NCI-H748 treated with DMSO at 0.1 percent for 48 hours (cell line): ENCODE data around the gene PSMD9.
"Not testable (repeated sequence)": the region's sequence is repeated elsewhere in the genome, so short reads cannot be mapped to it uniquely, and the experiment has no call there.

Source experiments
- DNase-seq: peaks from one replicate; lab custom pipeline; 2025; lab: John Stamatoyannopoulos, UW

PSMD9 gene

DNA sequence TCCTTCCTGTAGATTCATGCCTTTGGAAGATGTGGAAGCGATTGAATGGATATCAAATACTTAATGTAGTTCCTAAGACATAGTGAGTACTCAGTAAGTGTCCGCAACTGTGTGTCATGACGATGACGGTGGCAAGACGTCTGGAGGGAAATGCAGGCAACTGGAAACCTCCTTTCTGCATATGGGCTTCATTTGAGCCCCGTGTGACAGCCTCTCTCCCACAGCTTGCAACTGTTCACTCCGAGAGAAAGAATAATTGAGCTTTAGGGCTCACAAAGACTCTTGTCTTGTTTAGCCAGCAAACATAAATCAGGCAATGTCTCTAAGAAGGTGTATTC is 36.7 kb downstream of the PSMD9 start:
- no peak for DNase-seq

DNA sequence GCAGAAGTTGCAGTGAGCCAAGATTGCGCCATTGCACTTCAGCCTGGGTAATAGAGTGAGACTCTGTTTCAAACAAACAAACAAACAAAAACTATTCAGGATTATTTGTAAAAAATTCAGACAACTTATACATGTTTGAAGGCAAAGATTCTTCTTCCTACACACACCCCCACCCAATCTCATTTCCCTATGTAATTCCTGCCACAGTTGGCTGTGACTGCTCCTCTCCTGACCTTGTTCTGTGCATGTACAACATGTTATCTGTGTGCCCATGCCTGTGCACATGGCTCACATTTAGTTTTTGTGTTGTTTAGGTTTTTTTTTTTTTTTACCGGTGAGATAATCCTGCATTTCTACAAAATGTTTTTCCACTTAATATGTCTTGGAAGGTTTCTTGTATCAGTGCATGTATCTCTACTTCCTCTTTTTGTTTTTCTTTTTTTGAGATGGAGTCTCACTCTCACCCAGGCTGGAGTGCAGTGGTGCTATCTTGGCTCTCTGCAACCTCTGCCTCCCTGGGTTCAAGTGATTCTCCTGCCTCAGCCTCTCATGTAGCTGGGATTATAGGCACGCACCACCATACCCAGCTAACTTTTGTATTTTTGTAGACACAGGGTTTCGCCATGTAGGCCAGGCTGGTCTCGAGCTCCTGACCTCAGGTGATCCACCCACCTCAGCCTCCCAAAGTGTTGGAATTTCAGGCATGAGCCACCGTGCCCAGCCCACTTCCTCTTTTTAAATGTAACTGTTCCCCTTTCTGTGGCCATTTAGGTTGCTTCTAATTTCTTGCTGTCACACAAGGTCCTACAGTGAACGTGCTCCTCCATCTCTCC is 38.5 kb downstream of the PSMD9 start:
- no peak for DNase-seq

- DNase-seq = no peak
Observed at GRCh38 chr12:121927813-121928212, 39.2 kb downstream of the PSMD9 start.

DNA sequence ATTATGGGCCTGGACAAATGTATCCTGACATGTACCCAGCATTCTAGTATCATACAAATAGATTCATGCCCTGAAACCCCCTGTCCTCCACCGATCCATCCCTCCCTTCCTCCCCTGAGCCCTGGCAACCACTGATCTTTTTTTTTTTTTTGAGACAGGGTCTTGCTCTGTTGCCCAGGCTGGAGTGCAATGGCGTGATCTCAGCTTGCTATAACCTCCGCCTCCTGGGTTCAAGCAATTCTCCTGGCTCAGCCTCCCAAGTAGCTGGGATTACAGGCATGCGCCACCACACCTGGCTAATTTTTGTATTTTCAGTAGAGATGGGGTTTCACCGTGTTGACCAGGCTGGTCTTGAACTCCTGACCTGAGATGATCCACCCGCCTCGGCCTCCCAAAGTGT is 41.0 kb downstream of the PSMD9 start:
- DNase-seq = not testable (repeated sequence)

GRCh38 chr12:121930862-121931261 is 42.3 kb downstream of the PSMD9 start:
- no peak for DNase-seq

DNA sequence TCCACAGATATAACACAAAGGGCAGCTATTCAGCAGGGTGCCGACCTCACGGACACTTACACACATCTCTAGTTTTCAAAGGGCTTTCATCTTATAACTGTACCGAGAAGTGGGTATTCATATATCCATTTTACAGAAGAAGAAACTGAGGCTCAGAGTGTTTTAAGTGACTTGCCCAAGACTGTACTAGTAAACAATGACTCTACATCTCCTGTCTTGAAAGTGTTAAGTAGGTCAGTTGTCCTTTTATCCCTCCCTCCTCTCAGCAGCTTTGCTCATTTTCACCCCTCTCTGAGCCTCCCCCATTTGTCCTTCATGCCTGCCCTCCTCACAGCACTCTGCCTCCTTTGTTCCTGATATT is 43.6 kb downstream of the PSMD9 start:
- DNase-seq = no peak

DNA sequence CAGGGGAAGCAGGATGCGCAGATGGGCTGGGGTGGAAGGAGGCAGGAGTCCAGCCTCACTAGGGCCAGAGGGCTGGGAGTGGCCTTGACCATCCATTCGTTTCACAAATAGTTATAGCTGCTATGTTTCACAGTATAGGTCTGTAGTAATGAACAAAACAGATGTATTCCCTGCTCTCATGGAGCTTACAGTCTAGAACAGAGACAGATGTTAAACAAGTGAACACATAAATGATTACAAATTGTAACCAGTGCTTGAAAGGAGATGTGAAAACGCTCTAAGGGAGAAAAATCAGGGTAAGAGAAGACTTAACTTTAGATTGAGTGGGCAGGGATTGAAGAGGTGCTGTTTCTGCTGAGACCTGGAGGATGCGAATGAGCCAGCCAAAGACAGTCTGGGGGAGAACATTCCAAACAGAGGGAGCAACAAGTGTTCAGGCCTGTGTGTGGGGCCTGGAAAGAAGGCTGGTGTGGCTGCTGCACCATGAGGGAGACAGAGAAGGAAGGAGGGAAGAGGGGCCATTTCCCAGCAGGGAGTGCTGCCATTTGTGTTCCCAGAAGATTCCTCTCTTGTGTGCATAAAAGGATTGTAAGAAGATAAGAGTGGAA is 44.4 kb downstream of the PSMD9 start:
- no peak for DNase-seq

DNA sequence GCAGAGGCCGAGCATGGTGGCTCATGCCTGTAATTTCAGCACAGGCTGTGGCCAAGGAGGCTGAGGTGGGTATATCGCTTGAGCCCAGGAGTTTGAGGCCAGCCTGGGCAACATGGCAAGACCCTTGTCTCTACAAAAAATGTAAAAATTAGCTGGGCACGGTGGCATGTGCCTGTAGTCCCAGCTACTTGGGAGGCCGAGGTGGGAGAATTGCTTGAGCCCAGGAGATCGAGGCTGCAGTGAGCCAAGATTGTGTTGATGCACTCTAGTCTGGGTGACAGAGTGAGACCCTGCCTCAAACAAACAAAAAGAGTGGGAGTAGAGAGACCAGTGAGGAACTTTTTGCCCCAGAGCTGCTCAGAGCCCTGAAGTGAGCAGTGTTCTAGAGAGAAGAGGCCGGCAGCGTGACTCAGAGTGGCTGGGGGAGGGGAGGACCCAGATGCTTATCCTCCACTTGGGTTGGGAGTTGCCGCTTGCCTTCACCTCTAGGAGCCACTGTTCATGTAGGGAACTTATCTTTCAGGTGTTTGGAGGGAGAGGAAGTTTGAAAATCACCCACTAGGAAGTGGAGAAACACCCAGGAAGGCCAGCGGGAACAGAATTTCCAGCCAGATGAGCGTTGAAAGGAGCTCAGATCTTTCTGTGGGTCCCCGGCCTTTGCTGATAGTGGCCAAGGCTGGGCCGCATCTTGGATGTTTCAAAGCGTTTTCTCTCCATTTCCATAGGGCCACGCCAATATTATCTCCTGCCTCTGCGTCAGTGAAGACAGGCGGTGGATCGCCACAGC is 45.1 kb downstream of the PSMD9 start:
- DNase-seq = no peak

- DNase-seq = no peak
Observed at GRCh38 chr12:121934309-121934664, 45.7 kb downstream of the PSMD9 start.

DNA sequence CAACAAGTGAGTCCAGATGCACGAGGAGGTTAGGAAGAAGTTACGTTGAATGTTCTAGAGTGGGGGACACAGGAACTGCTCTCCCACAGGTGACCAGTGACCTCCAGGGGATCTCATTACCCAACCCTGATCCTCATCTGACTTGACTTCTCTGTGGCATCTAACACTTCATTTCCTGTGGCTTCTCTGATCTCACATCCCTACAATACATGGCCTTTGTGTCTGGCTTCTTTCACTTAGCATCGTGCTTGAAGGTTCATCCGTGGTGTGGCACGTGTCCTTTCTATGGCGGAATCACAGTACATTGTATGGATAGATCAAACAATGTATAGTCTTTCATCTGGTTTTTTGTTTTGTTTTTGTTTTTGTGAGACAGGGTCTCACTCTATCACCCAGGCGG is 49.1 kb downstream of the PSMD9 start:
- no peak for DNase-seq

DNA sequence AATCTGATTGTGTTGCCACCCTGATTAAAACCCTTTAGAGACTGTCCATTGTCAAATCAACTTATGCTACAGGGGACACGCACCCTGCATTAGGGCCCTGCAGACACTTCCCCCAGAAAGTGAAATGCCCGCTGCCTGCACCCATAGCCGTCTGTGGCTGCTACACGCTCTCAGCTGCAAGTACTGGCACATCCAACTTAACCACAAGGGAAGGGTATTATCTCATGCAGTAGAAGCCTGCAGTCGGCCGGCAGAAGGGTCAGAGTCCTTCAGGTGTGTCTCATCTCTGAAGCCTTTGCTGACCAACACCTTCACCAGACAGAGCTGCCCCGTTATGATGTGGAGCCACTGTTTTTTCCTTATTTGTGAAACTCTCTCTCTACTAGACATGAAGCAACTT is 50.6 kb downstream of the PSMD9 start:
- DNase-seq = no peak

GRCh38 chr12:121939992-121940766 is 51.6 kb downstream of the PSMD9 start:
- DNase-seq = no peak

- DNase-seq = no peak
Observed at GRCh38 chr12:121942145-121942718, 53.6 kb downstream of the PSMD9 start.

DNA sequence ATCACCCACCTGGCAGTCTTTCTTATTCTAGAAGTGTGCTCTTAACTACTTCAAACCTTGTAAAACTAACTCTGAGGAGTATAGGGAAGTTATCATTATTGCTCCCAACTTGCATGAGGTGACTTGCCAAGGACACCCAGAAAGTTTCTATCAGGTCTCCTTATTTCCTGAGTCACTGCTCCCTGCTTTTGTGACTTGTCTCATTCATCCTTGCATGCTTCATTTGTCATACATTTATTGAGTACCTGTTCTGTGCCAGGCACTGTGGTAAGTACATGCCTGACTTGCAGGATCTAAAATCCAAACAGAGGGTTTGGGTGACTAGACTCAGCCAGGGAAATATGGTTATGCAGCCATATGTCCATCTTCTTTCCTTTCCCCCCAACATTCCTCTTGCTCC is 55.3 kb downstream of the PSMD9 start:
- no peak for DNase-seq

DNA sequence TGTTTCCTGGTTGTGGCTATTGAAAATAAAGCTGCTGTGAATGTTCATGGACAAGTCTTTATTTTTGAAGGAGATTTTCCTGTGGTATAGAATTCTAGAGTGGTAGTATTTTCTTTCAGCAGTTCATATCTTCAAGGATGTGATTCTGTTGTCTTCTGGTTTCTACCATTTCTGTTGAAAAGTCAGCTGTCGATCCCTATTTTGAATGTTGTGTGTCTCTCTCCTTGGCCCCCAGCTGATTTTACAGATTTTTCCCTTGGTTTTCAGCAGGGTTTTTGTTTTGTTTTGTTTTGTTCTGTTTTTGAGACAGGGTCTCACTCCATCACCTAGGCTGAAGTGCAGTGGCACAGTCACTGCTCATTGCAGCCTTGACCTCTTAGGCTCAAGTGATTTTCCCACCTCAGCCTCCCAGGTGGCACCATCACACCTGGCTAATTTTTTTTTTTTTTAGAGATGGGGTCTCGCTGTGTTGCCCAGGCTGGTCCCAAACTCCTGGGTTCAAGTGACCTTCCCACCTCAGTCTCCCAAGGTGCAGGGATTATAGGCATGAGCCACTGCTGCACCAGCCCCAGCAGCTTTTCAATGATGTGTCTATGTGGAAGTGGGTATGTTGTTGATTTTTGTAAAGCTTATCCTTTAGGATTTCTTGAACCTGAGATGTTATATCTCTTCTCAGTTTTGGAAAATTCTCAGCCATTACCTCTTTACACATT is 57.9 kb downstream of the PSMD9 start:
- DNase-seq = no peak

GRCh38 chr12:121947981-121948380 is 59.4 kb downstream of the PSMD9 start:
- DNase-seq = no peak

DNA sequence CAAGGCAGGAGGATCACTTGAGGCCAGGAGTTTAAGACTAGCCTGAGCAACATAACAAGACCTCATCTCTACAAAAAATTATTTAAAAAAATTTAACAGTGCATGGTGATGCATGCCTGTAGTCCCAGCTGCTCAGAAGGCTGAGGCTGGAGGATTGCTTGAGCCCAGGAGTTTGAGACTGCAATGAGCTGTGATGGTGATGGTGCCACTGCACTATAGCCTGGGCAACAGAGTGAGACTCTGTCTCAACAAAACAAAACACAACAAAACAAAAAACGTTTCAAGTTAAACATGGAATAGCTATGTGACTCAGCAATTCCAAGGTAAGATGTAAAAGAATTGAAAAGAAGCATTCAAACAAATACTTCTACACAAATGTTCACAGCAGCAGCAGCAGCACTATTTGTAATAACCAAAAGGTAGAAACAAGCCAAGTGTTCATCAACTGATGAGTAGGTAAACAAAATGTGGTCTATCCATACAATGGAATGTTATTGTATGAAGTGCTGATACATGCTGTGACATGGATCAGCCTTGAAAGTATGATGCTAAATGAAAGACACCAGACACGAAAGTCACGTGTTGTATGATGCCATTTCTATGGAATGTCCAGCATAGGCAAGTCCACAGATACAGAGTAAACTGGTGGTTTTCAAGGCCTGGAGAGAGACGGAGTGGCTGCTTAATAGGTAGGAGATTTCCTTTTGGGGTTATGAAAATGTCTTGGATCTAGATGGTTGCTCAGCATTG is 61.2 kb downstream of the PSMD9 start:
- no peak for DNase-seq

DNA sequence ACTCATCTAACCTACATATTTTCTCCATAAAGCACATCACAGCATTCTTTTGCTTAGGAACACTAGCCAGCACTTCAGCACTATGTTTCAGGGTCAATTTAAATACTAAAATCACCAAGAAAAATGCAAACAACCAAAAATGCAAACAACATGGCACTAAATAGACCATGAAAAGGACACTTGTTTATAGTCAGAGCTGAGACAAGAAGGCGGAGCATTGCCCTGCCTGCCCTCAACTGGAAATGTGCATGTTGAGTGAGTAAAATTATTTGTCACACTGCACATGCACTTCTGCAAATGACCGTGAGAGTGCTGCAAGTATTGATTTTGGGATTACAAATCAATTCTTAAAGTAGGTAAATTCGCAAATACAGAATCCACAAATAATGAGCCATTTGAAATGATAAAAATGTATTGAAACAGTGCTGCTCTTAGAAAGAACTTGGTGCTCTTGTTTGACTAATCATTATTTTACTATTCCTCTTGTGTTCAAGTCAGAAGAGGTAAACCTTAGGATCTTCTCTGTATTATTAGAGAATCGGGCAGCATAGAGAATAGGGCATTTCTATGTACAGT is 64.6 kb downstream of the PSMD9 start:
- no peak for DNase-seq

DNA sequence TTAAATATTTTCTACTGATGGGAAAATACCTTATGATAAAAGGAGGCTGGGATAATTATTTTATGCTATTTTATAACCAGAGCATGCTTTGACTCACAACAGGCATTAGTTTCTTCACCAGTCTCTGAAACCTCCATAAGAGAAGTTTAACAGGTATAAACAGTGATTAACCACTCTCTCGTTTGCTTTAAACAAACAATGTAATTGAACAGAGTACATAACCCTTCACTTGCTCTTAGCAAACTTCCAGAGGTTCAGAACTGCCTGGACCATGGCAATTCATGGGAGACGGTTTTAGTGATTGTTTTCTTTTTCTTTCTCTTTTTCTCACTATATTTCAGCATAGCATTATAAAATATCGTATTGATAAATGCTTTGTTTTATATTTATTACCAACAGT is 65.1 kb downstream of the PSMD9 start:
- DNase-seq = peak; percentile 16
